Choroid plexus epithelial cell (primary cell): ENCODE data around the gene MAP3K7CL.

Source experiments
- DNase-seq: peaks from one replicate; pipeline ENCODE4 v3.0.0-alpha.2; 2010; ENCODE audit warnings: low read depth
- H3K4me3 ChIP-seq: 2 replicates; pipeline ENCODE4 v1.5.1; 2011; ENCODE audit warnings: low read depth, mild to moderate bottlenecking, control low read depth, low read length, moderate library complexity
- TF ChIP-seq, protein P1 (sequence below): conservative IDR thresholded peaks from 2 replicates; pipeline ENCODE4 v1.5.1; 2011; ENCODE audit warnings: low read depth, mild to moderate bottlenecking, control low read depth, inconsistent platforms, low read length, moderate library complexity

The MAP3K7CL gene

DNA sequence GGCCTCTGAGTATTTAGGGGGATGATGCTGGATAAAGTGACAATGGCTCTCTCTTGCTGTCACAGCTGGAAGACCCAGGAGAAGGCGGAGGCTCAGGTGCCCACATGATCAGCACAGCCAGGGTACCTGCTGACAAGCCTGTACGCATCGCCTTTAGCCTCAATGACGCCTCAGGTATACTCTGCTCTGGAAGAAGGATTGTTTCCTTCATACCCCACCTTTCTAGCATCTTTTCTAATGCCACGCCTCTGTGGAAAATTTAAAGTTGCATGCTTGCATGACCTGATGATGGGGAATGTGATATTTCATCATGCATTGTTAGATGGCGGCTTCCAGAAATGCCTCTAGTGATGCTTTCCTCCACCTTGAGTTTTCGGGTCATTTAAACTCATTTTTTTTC is 2.8 kb downstream of the MAP3K7CL start:
- no peak for DNase-seq
- TF ChIP-seq, protein P1, sequence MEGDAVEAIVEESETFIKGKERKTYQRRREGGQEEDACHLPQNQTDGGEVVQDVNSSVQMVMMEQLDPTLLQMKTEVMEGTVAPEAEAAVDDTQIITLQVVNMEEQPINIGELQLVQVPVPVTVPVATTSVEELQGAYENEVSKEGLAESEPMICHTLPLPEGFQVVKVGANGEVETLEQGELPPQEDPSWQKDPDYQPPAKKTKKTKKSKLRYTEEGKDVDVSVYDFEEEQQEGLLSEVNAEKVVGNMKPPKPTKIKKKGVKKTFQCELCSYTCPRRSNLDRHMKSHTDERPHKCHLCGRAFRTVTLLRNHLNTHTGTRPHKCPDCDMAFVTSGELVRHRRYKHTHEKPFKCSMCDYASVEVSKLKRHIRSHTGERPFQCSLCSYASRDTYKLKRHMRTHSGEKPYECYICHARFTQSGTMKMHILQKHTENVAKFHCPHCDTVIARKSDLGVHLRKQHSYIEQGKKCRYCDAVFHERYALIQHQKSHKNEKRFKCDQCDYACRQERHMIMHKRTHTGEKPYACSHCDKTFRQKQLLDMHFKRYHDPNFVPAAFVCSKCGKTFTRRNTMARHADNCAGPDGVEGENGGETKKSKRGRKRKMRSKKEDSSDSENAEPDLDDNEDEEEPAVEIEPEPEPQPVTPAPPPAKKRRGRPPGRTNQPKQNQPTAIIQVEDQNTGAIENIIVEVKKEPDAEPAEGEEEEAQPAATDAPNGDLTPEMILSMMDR = no peak
- no peak overlapping the region for H3K4me3 ChIP-seq

DNA sequence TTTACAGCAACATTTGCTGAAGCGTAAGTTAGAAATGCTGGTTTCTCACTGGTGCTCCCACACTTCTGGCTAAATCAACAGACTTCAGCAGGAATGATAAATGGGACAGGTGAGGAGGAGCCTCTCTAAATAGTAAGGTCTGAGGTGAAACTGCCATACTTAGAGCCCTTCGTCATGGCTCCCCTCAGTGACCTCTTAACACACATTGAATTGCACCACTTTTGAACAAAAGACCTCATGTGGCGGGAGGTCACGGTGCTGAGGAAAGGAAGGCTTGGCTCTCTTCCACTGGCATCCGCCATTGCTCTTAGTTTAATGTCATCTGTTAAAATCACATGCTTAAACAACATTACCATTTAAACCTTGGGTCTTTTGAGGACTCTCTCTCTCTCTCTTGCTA is 3.4 kb downstream of the MAP3K7CL start:
- TF ChIP-seq, protein P1 = no peak
- H3K4me3 ChIP-seq = no peak overlapping the region
- peak; percentile 72 for DNase-seq

DNA sequence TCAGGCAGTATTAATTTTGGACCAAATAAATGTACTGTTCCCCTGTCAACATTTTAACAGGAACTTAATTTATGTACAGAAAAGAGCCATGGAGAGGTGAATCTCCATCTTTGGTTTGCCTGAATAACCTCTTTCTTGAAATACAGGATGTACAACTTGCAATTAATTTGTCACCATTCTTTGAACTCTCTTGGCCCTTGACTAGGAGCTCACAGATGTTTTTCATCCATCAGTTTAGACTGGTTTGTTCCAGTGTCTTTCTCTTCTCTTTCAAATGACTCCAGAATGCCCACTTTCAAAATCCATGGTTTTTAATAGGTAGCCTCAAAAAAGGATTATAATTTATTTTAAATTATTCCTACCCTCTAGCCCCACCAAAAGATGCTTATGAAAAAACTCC is 5.0 kb downstream of the MAP3K7CL start:
- DNase-seq = no peak
- TF ChIP-seq, protein P1 = no peak
- H3K4me3 ChIP-seq = no peak overlapping the region

DNA sequence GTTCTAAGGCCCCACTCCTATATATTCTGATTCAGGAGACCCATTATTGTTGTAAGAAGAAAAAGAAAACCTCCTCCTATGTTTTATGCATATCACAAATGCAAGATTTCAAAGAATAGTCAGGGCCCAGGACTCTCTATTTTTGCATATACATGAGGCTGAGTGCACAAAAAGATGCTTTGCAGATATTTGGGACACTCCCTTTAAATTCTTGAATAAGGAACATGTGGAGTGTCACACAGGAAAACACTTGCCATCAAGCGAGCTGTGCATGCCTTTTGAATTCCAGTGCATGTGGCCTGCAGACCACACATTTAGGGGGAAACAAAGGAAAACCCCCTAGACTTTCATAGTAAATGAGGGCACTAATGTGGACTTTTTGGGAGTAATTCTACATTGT is 5.6 kb downstream of the MAP3K7CL start:
- H3K4me3 ChIP-seq = no peak overlapping the region
- TF ChIP-seq, protein P1 = no peak

DNA sequence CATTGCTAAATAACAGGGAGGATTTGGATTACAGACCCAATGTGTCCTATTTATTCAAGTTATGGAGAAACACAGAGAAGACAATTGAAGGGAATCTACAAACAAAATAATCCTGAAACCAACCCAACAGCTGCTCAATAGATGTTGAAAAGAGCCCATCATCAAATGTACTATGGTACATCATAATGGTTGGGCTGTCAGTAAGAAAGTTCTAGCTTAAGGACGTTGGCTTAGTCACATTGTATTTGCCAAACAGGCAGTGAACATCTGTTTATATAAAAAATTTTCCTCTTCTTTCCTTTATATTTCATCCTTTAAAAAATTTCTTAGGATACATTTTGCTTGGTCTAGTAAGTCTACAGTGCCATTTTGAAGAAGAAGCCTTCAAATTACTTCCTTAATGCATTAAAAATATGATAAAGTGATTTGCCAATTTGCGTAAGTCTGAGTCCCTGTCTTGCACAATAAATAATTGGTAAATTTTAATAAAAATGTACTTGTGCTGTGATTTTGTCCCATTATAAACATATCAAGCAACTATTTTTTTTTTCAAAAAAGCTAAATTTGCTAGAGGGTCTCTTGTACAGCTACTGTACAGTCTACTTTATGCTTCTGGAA is 14.4 kb downstream of the MAP3K7CL start:
- TF ChIP-seq, protein P1 = no peak
- peak; percentile 51 for DNase-seq
- no peak overlapping the region for H3K4me3 ChIP-seq

More for the DNA sequence above, 5.6 kb downstream of the MAP3K7CL start:
- no peak for DNase-seq

DNA sequence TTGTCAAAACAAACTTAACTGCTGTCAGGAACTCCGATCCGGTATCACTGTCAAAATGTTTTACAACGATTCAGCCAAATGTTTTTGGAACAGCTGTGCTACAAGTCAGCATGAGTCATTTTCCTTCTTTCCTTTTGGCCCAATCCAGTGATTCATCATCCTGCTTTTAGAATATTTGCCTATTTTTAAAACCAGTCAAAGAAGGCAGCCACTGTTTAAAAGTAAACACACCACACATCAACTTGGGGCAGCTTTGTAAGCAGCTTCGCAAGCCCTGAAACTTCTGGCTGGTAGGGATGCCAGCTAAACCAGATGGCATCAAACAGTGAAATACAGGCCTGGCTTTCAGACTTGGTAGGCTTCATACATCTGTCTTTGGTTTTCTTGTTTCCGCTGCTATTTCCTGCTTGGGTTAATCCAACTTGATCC is 14.9 kb downstream of the MAP3K7CL start:
- peak; percentile 93 for DNase-seq

More for the DNA sequence above, 14.9 kb downstream of the MAP3K7CL start:
- H3K4me3 ChIP-seq = no peak overlapping the region
- TF ChIP-seq, protein P1 = no peak
